ENCODE measurements around the gene SLC22A16. TPM values are rescaled to one million over a fixed set of nuclear protein-coding genes. Genes with fewer than 3 reads are reported as not detected.

Gene SLC22A16
- total and polyA plus RNA-seq, 2 experiments from 2014 or later = not detected

- Histone ChIP-seq H3K4me1 (ENCODE audit: insufficient read depth) (no peaks in the 10 kb centered on the region), H2AFZ (0 out of 2 replicates have a peak overlapping the region, but pooled peaks have one; percentile 22), H3K27ac (no peak overlapping the region), H3K9me3 (ENCODE audit: low read depth) (no peaks in the 10 kb centered on the region), H3K79me2 (ENCODE audit: insufficient read depth) (no peaks in the 10 kb centered on the region), H3K27me3 (replicated peaks; ENCODE audit: insufficient read depth) (no peaks in the 10 kb centered on the region), H4K20me1 (ENCODE audit: insufficient read depth) (no peaks in the 10 kb centered on the region), H3K9ac (no peak overlapping the region), H3K36me3 (ENCODE audit: low read depth) (no peaks in the 10 kb centered on the region), H3K4me3 (no peak overlapping the region), H3F3A (ENCODE audit: insufficient read depth) (no peaks in the 10 kb centered on the region), H3K4me2 (ENCODE audit: unreplicated experiment) (no peak overlapping the region), H3K9me2 (ENCODE audit: insufficient read depth) (no peaks in the 10 kb centered on the region)
- no peak for DNase-seq
- TF ChIP-seq EZH2phosphoT487 (IDR thresholded peaks at IDR 0.05; ENCODE audit: insufficient read depth, low read depth) = no peak
- no peak for TF ChIP-seq EZH2 (IDR thresholded peaks at IDR 0.05; ENCODE audit: insufficient read depth, poor library complexity, severe bottlenecking)
- WGBS, 2 experiments (ENCODE audit: low coverage in 1 of 2, low lambda C conversion rate in 2 of 2, missing lambda C conversion rate in 2 of 2) = 72 to 73% methylated on average over 4 of the region's 4 CpGs
- in situ Hi-C loops (cut with MboI) = no loop called here
Observed at GRCh38 chr6:110414669-110415068, 61.7 kb downstream of the SLC22A16 start.

GRCh38 chr6:110412360-110412759, 64.1 kb downstream of the SLC22A16 start:
- Histone ChIP-seq H3K4me1 (ENCODE audit: insufficient read depth) (no peaks in the 10 kb centered on the region), H3K27ac (no peak overlapping the region), H3K27me3 (replicated peaks; ENCODE audit: insufficient read depth) (no peaks in the 10 kb centered on the region; the same call in 1 of the 2 replicates), H3K79me2 (ENCODE audit: insufficient read depth) (no peaks in the 10 kb centered on the region), H3K9me2 (ENCODE audit: insufficient read depth) (no peaks in the 10 kb centered on the region), H3K4me3 (no peak overlapping the region), H2AFZ (no peak overlapping the region), H3K4me2 (ENCODE audit: unreplicated experiment) (no peak overlapping the region), H3K9me3 (ENCODE audit: low read depth) (no peaks in the 10 kb centered on the region), H3K9ac (no peak overlapping the region), H3F3A (ENCODE audit: insufficient read depth) (no peaks in the 10 kb centered on the region), H4K20me1 (ENCODE audit: insufficient read depth) (no peaks in the 10 kb centered on the region), H3K36me3 (ENCODE audit: low read depth) (no peaks in the 10 kb centered on the region)
- in situ Hi-C loops (cut with MboI) = no loop called here
- no peak for DNase-seq
- whole genome bisulfite sequencing, 2 experiments (ENCODE audit: low coverage in 1 of 2, low lambda C conversion rate in 2 of 2, missing lambda C conversion rate in 2 of 2) = 19 to 25% methylated on average over 8 of the region's 8 CpGs
- TF ChIP-seq EZH2 (IDR thresholded peaks at IDR 0.05; ENCODE audit: insufficient read depth, poor library complexity, severe bottlenecking) = no peak
- no peak for TF ChIP-seq EZH2phosphoT487 (IDR thresholded peaks at IDR 0.05; ENCODE audit: insufficient read depth, low read depth)

GRCh38 chr6:110410511-110410910, 65.9 kb downstream of the SLC22A16 start:
- no peaks in the 10 kb centered on the region; the same call in none of the 2 replicates for H3K27me3 ChIP-seq (replicated peaks; ENCODE audit: insufficient read depth)
- no peak overlapping the region for H2AFZ ChIP-seq
- no peaks in the 10 kb centered on the region for H3F3A ChIP-seq (ENCODE audit: insufficient read depth)
- no peak overlapping the region for H3K4me3 ChIP-seq
- no peak overlapping the region for H3K27ac ChIP-seq
- WGBS, 2 experiments (ENCODE audit: low coverage in 1 of 2, low lambda C conversion rate in 2 of 2, missing lambda C conversion rate in 2 of 2) = 63 to 66% methylated on average over 4 of the region's 4 CpGs
- no peak overlapping the region for H3K4me2 ChIP-seq (ENCODE audit: unreplicated experiment)
- no peaks in the 10 kb centered on the region for H3K79me2 ChIP-seq (ENCODE audit: insufficient read depth)
- H3K4me1 ChIP-seq (ENCODE audit: insufficient read depth) = no peaks in the 10 kb centered on the region
- in situ Hi-C loops (cut with MboI) = no loop called here
- no peak for TF ChIP-seq EZH2phosphoT487 (IDR thresholded peaks at IDR 0.05; ENCODE audit: insufficient read depth, low read depth)
- DNase-seq = no peak
- no peaks in the 10 kb centered on the region for H3K9me2 ChIP-seq (ENCODE audit: insufficient read depth)
- H4K20me1 ChIP-seq (ENCODE audit: insufficient read depth) = no peaks in the 10 kb centered on the region
- H3K9ac ChIP-seq = no peak overlapping the region
- no peaks in the 10 kb centered on the region for H3K36me3 ChIP-seq (ENCODE audit: low read depth)
- H3K9me3 ChIP-seq (ENCODE audit: low read depth) = no peaks in the 10 kb centered on the region

- Histone ChIP-seq H3K27ac (no peak overlapping the region), H3K4me2 (ENCODE audit: unreplicated experiment) (no peak overlapping the region), H3K9me3 (ENCODE audit: low read depth) (no peaks in the 10 kb centered on the region), H3K36me3 (ENCODE audit: low read depth) (no peaks in the 10 kb centered on the region), H3K4me3 (no peak overlapping the region), H3K9me2 (ENCODE audit: insufficient read depth) (no peaks in the 10 kb centered on the region), H3K9ac (no peak overlapping the region), H3K27me3 (replicated peaks; ENCODE audit: insufficient read depth) (no peaks in the 10 kb centered on the region; the same call in none of the 2 replicates), H4K20me1 (ENCODE audit: insufficient read depth) (no peaks in the 10 kb centered on the region), H3K4me1 (ENCODE audit: insufficient read depth) (no peaks in the 10 kb centered on the region), H3K79me2 (ENCODE audit: insufficient read depth) (no peaks in the 10 kb centered on the region), H3F3A (ENCODE audit: insufficient read depth) (no peaks in the 10 kb centered on the region), H2AFZ (no peak overlapping the region)
- no peak for DNase-seq
- TF ChIP-seq EZH2 (IDR thresholded peaks at IDR 0.05; ENCODE audit: insufficient read depth, poor library complexity, severe bottlenecking) (no peak), EZH2phosphoT487 (IDR thresholded peaks at IDR 0.05; ENCODE audit: insufficient read depth, low read depth) (no peak)
- in situ Hi-C loops (cut with MboI) = no loop called here
Observed at GRCh38 chr6:110409794-110410193, 66.6 kb downstream of the SLC22A16 start.

- no peak overlapping the region for H3K27ac ChIP-seq
- H2AFZ ChIP-seq = no peak overlapping the region
- H3K79me2 ChIP-seq (ENCODE audit: insufficient read depth) = no peaks in the 10 kb centered on the region
- no peaks in the 10 kb centered on the region for H3F3A ChIP-seq (ENCODE audit: insufficient read depth)
- in situ Hi-C loops (cut with MboI) = no loop called here
- no peak for DNase-seq
- no peak overlapping the region for H3K9ac ChIP-seq
- no peaks in the 10 kb centered on the region for H4K20me1 ChIP-seq (ENCODE audit: insufficient read depth)
- no peak overlapping the region for H3K4me3 ChIP-seq
- H3K4me2 ChIP-seq (ENCODE audit: unreplicated experiment) = no peak overlapping the region
- H3K4me1 ChIP-seq (ENCODE audit: insufficient read depth) = no peaks in the 10 kb centered on the region
- H3K36me3 ChIP-seq (ENCODE audit: low read depth) = no peaks in the 10 kb centered on the region
- H3K27me3 ChIP-seq (replicated peaks; ENCODE audit: insufficient read depth) = no peaks in the 10 kb centered on the region; the same call in none of the 2 replicates
- H3K9me3 ChIP-seq (ENCODE audit: low read depth) = no peaks in the 10 kb centered on the region
- WGBS, 2 experiments (ENCODE audit: low coverage in 1 of 2, low lambda C conversion rate in 2 of 2, missing lambda C conversion rate in 2 of 2) = 36% methylated on average over 6 of the region's 6 CpGs
- H3K9me2 ChIP-seq (ENCODE audit: insufficient read depth) = no peaks in the 10 kb centered on the region
- TF ChIP-seq EZH2 (IDR thresholded peaks at IDR 0.05; ENCODE audit: insufficient read depth, poor library complexity, severe bottlenecking) (no peak), EZH2phosphoT487 (IDR thresholded peaks at IDR 0.05; ENCODE audit: insufficient read depth, low read depth) (no peak)
Observed at GRCh38 chr6:110408901-110409300, 67.5 kb downstream of the SLC22A16 start.
